RWPE2 (cell line): ENCODE data around the gene ZNF862.

Experiments used
- ATAC-seq: fragments of 200-7000 bp; cut with Tn5 transposase; 3 replicates; pipeline ENCODE4 v1.9.1; 2021; ENCODE audit warnings: low read depth
- DNase-seq: peaks from one replicate; pipeline ENCODE4 v3.0.0-alpha.2; 2020; ENCODE audit warnings: low spot score
- H3K27ac ChIP-seq: fragments of 450-650 bp; 2 replicates; pipeline ENCODE4 v1.5.1; 2017; ENCODE audit warnings: mild to moderate bottlenecking; ENCODE audit not compliant: poor library complexity, severe bottlenecking
- H3K27me3 ChIP-seq: fragments of 250-450 bp; sonication (Bioruptor Pico); 2 replicates; pipeline ENCODE4 v1.5.1; 2021; ENCODE audit warnings: mild to moderate bottlenecking, moderate library complexity; ENCODE audit not compliant: insufficient read depth, poor library complexity, severe bottlenecking
- H3K36me3 ChIP-seq: fragments of 250-450 bp; sonication (Bioruptor Pico); 2 replicates; pipeline ENCODE4 v1.5.1; 2020; ENCODE audit warnings: low read depth, mild to moderate bottlenecking, moderate library complexity
- H3K4me1 ChIP-seq: fragments of 250-450 bp; sonication (Bioruptor Pico); 2 replicates; pipeline ENCODE4 v1.5.1; 2021; ENCODE audit warnings: mild to moderate bottlenecking, moderate library complexity; ENCODE audit not compliant: insufficient read depth, poor library complexity, severe bottlenecking
- H3K4me3 ChIP-seq: fragments of 250-450 bp; sonication (Bioruptor Pico); 2 replicates; pipeline ENCODE4 v1.5.1; 2021; ENCODE audit warnings: mild to moderate bottlenecking, moderate library complexity; ENCODE audit not compliant: severe bottlenecking
- H3K9me3 ChIP-seq: fragments of 250-450 bp; sonication (Bioruptor Pico); 2 replicates; pipeline ENCODE4 v1.5.1; 2021; ENCODE audit warnings: mild to moderate bottlenecking, moderate library complexity; ENCODE audit not compliant: severe bottlenecking
- CTCF ChIP-seq: fragments of 450-650 bp; IDR thresholded peaks from one replicate; pipeline ENCODE4 v1.5.1; 2017; ENCODE audit warnings: mild to moderate bottlenecking, moderate library complexity; ENCODE audit not compliant: poor library complexity, severe bottlenecking

ZNF862 gene

GRCh38 chr7:149823191-149823630, 15.0 kb upstream of the ZNF862 start:
- no peak for TF ChIP-seq CTCF
- DNase-seq = peak; percentile 45

GRCh38 chr7:149823631-149824199, 14.5 kb upstream of the ZNF862 start:
- no peak for TF ChIP-seq CTCF
- no peaks in the 10 kb centered on the region for H3K4me1 ChIP-seq
- H3K4me3 ChIP-seq = no peak overlapping the region
- H3K27me3 ChIP-seq = no peaks in the 10 kb centered on the region
- ATAC-seq (no peak), DNase-seq (peak; percentile 62)
- H3K27ac ChIP-seq = no peak overlapping the region
- no peaks in the 10 kb centered on the region for H3K9me3 ChIP-seq
- no peaks in the 10 kb centered on the region for H3K36me3 ChIP-seq

More at GRCh38 chr7:149823191-149823630, 15.0 kb upstream of the ZNF862 start:
- ATAC-seq = no peak
- Histone ChIP-seq H3K4me3 (no peak overlapping the region), H3K27me3 (no peaks in the 10 kb centered on the region), H3K9me3 (no peaks in the 10 kb centered on the region), H3K27ac (no peak overlapping the region), H3K36me3 (no peaks in the 10 kb centered on the region), H3K4me1 (no peaks in the 10 kb centered on the region)

- Histone ChIP-seq H3K9me3 (no peaks in the 10 kb centered on the region), H3K36me3 (no peaks in the 10 kb centered on the region), H3K4me3 (no peak overlapping the region), H3K27me3 (no peaks in the 10 kb centered on the region), H3K27ac (no peak overlapping the region), H3K4me1 (no peaks in the 10 kb centered on the region)
- peak; percentile 42 for DNase-seq
- TF ChIP-seq CTCF = no peak
- ATAC-seq = no peak
These were observed 13.9 kb upstream of the ZNF862 start for GRCh38 chr7:149824301-149824741.

GRCh38 chr7:149824748-149825566, 13.2 kb upstream of the ZNF862 start:
- no peak overlapping the region for H3K4me3 ChIP-seq
- TF ChIP-seq CTCF = no peak
- H3K36me3 ChIP-seq = no peaks in the 10 kb centered on the region
- no peaks in the 10 kb centered on the region for H3K27me3 ChIP-seq
- peak; percentile 51 for DNase-seq
- ATAC-seq = no peak
- H3K9me3 ChIP-seq = no peaks in the 10 kb centered on the region
- no peaks in the 10 kb centered on the region for H3K4me1 ChIP-seq
- no peak overlapping the region for H3K27ac ChIP-seq
